Renal pelvis (tissue), 3 donors: ENCODE data around the gene PDHA1. TPM values are rescaled to one million over a fixed set of nuclear protein-coding genes. Genes with fewer than 3 reads are reported as not detected.

ENCODE experiments used
- polyA plus RNA-seq, 3 donors: library from polyadenylated mRNA; unstranded; fragments of 120-200 nt; gene quantifications; one replicate each; pipeline ENCODE4 v1.2.1, GENCODE V29; 2013; ENCODE audit not compliant: insufficient read length in 3 of 3

PDHA1 gene
- polyA plus RNA-seq, 3 donors, result 221 to 271 (median 225) TPM

Other genes with a start within 250 kb of the PDHA1 start
- 10 to 100 TPM; 15.5 to 18.2 (median 16.4) TPM for gene ADGRG2, start 221.5 kb upstream of the PDHA1 start, polyA plus RNA-seq
- 1 to 10 TPM; 3.6 to 5.3 (median 5.1) TPM for gene MAP3K15, start 171.6 kb downstream of the PDHA1 start, polyA plus RNA-seq